Measurements from ENCODE around the gene MBNL2. TPM values are rescaled to one million over a fixed set of nuclear protein-coding genes. Genes with fewer than 3 reads are reported as not detected.

The MBNL2 gene
- polyA plus RNA-seq, 4 donors = 12.1 to 31.2 (median 13.2) TPM

GRCh38 chr13:97321616-97322321, 99.6 kb downstream of the MBNL2 start:
- 84 to 93% (median 92%) methylated on average over 7 of the region's 7 CpGs for WGBS, 3 donors
- Histone ChIP-seq H3K27ac (ENCODE audit: low read depth in 1 of 3, low read length in 2 of 3) (no peak overlapping the region), H3K4me3 (ENCODE audit: low read depth in 1 of 3, low read length in 3 of 3) (no peak overlapping the region), H3K27me3 (ENCODE audit: control insufficient read depth in 3 of 3, insufficient read depth in 3 of 3, low read length in 3 of 3) (no peaks in the 10 kb centered on the region), H3K9me3 (ENCODE audit: control insufficient read depth in 2 of 2, insufficient read depth in 1 of 2, low read depth in 1 of 2, low read length in 1 of 2) (no peaks in the 10 kb centered on the region), H3K36me3 (ENCODE audit: control insufficient read depth in 3 of 3, insufficient read depth in 2 of 3, low read depth in 1 of 3, low read length in 3 of 3) (peaks cover 0 to 9% (median 3%) of the 10 kb centered on the region in 3 donors), H3K4me1 (ENCODE audit: control insufficient read depth in 3 of 3, insufficient read depth in 2 of 3, low read depth in 1 of 3, low read length in 2 of 3) (peaks cover 2 to 5% (median 4%) of the 10 kb centered on the region in 3 donors)
- DNase-seq (no peak), FAIRE-seq (no peak)

- H3K4me3 ChIP-seq (ENCODE audit: low read depth in 1 of 3, low read length in 3 of 3) = no peak overlapping the region
- no peaks in the 10 kb centered on the region for H3K9me3 ChIP-seq (ENCODE audit: control insufficient read depth in 2 of 2, insufficient read depth in 1 of 2, low read depth in 1 of 2, low read length in 1 of 2)
- no peak for DNase-seq
- H3K27me3 ChIP-seq (ENCODE audit: control insufficient read depth in 3 of 3, insufficient read depth in 3 of 3, low read length in 3 of 3) = no peaks in the 10 kb centered on the region
- no peak for FAIRE-seq
- H3K4me1 ChIP-seq (ENCODE audit: control insufficient read depth in 3 of 3, insufficient read depth in 2 of 3, low read depth in 1 of 3, low read length in 2 of 3) = peaks cover 2 to 5% (median 4%) of the 10 kb centered on the region in 3 donors
- WGBS, 3 donors = 89 to 95% (median 91%) methylated on average over 3 of the region's 3 CpGs
- H3K27ac ChIP-seq (ENCODE audit: low read depth in 1 of 3, low read length in 2 of 3) = no peak overlapping the region
- H3K36me3 ChIP-seq (ENCODE audit: control insufficient read depth in 3 of 3, insufficient read depth in 2 of 3, low read depth in 1 of 3, low read length in 3 of 3) = peaks cover 0 to 5% (median 0%) of the 10 kb centered on the region in 3 donors
Observed at GRCh38 chr13:97322740-97323342, 100.7 kb downstream of the MBNL2 start.

- no peak overlapping the region for H3K27ac ChIP-seq (ENCODE audit: low read depth in 1 of 3, low read length in 2 of 3)
- no peaks in the 10 kb centered on the region for H3K9me3 ChIP-seq (ENCODE audit: control insufficient read depth in 2 of 2, insufficient read depth in 1 of 2, low read depth in 1 of 2, low read length in 1 of 2)
- peaks cover 0 to 2% (median 2%) of the 10 kb centered on the region in 3 donors for H3K4me1 ChIP-seq (ENCODE audit: control insufficient read depth in 3 of 3, insufficient read depth in 2 of 3, low read depth in 1 of 3, low read length in 2 of 3)
- DNase-seq (no peak), FAIRE-seq (no peak)
- H3K27me3 ChIP-seq (ENCODE audit: control insufficient read depth in 3 of 3, insufficient read depth in 3 of 3, low read length in 3 of 3) = no peaks in the 10 kb centered on the region
- no peak overlapping the region for H3K4me3 ChIP-seq (ENCODE audit: low read depth in 1 of 3, low read length in 3 of 3)
- peaks cover 0 to 2% (median 0%) of the 10 kb centered on the region in 3 donors for H3K36me3 ChIP-seq (ENCODE audit: control insufficient read depth in 3 of 3, insufficient read depth in 2 of 3, low read depth in 1 of 3, low read length in 3 of 3)
- WGBS, 3 donors = 92 to 95% (median 92%) methylated on average over 5 of the region's 5 CpGs
Observed at GRCh38 chr13:97324115-97324514, 102.0 kb downstream of the MBNL2 start.

GRCh38 chr13:97325738-97326137, 103.6 kb downstream of the MBNL2 start:
- Histone ChIP-seq H3K4me3 (ENCODE audit: low read depth in 1 of 3, low read length in 3 of 3) (no peak overlapping the region), H3K27me3 (ENCODE audit: control insufficient read depth in 3 of 3, insufficient read depth in 3 of 3, low read length in 3 of 3) (no peaks in the 10 kb centered on the region), H3K9me3 (ENCODE audit: control insufficient read depth in 2 of 2, insufficient read depth in 1 of 2, low read depth in 1 of 2, low read length in 1 of 2) (no peaks in the 10 kb centered on the region), H3K4me1 (ENCODE audit: control insufficient read depth in 3 of 3, insufficient read depth in 2 of 3, low read depth in 1 of 3, low read length in 2 of 3) (no peaks in the 10 kb centered on the region), H3K27ac (ENCODE audit: low read depth in 1 of 3, low read length in 2 of 3) (no peak overlapping the region), H3K36me3 (ENCODE audit: control insufficient read depth in 3 of 3, insufficient read depth in 2 of 3, low read depth in 1 of 3, low read length in 3 of 3) (peaks cover 0 to 3% (median 0%) of the 10 kb centered on the region in 3 donors)
- DNase-seq (no peak), FAIRE-seq (no peak)

DNA sequence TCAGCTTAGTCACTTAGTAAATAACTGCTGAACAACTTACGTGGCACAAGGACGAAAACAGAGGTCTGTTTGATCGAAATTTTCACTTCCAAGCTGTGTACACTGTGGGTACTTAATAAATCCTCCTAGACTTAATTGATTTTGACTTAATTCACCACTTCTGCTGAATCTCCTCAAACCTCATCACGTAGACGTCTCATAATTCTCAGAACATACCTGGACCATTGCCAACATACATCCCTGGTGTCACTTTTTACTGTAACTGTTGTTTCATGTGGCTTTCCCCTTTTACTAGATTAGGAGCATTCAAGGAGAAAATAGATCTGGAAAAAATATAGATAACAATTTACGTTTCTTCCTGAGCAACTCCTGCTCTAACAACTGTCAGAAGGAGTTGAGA, 105.0 kb downstream of the MBNL2 start:
- DNase-seq (no peak), FAIRE-seq (no peak)
- Histone ChIP-seq H3K9me3 (ENCODE audit: control insufficient read depth in 2 of 2, insufficient read depth in 1 of 2, low read depth in 1 of 2, low read length in 1 of 2) (no peaks in the 10 kb centered on the region), H3K4me3 (ENCODE audit: low read depth in 1 of 3, low read length in 3 of 3) (no peak overlapping the region), H3K36me3 (ENCODE audit: control insufficient read depth in 3 of 3, insufficient read depth in 2 of 3, low read depth in 1 of 3, low read length in 3 of 3) (peaks cover 0 to 3% (median 0%) of the 10 kb centered on the region in 3 donors), H3K27ac (ENCODE audit: low read depth in 1 of 3, low read length in 2 of 3) (no peak overlapping the region), H3K4me1 (ENCODE audit: control insufficient read depth in 3 of 3, insufficient read depth in 2 of 3, low read depth in 1 of 3, low read length in 2 of 3) (no peaks in the 10 kb centered on the region), H3K27me3 (ENCODE audit: control insufficient read depth in 3 of 3, insufficient read depth in 3 of 3, low read length in 3 of 3) (no peaks in the 10 kb centered on the region)
- WGBS, 3 donors = 83 to 86% (median 85%) methylated on average over 6 of the region's 6 CpGs

GRCh38 chr13:97327506-97328221, 105.5 kb downstream of the MBNL2 start:
- Histone ChIP-seq H3K4me3 (ENCODE audit: low read depth in 1 of 3, low read length in 3 of 3) (no peak overlapping the region), H3K9me3 (ENCODE audit: control insufficient read depth in 2 of 2, insufficient read depth in 1 of 2, low read depth in 1 of 2, low read length in 1 of 2) (no peaks in the 10 kb centered on the region), H3K27ac (ENCODE audit: low read depth in 1 of 3, low read length in 2 of 3) (no peak overlapping the region), H3K36me3 (ENCODE audit: control insufficient read depth in 3 of 3, insufficient read depth in 2 of 3, low read depth in 1 of 3, low read length in 3 of 3) (peaks cover 0 to 3% (median 0%) of the 10 kb centered on the region in 3 donors), H3K4me1 (ENCODE audit: control insufficient read depth in 3 of 3, insufficient read depth in 2 of 3, low read depth in 1 of 3, low read length in 2 of 3) (no peaks in the 10 kb centered on the region), H3K27me3 (ENCODE audit: control insufficient read depth in 3 of 3, insufficient read depth in 3 of 3, low read length in 3 of 3) (no peaks in the 10 kb centered on the region)
- 79 to 92% (median 80%) methylated on average over 4 of the region's 4 CpGs for WGBS, 3 donors
- DNase-seq (no peak), FAIRE-seq (no peak)

GRCh38 chr13:97328222-97328790, 106.2 kb downstream of the MBNL2 start:
- no peak for FAIRE-seq
- peaks cover 0 to 3% (median 0%) of the 10 kb centered on the region in 3 donors for H3K36me3 ChIP-seq (ENCODE audit: control insufficient read depth in 3 of 3, insufficient read depth in 2 of 3, low read depth in 1 of 3, low read length in 3 of 3)

GRCh38 chr13:97329331-97329730, 107.2 kb downstream of the MBNL2 start:
- Histone ChIP-seq H3K9me3 (ENCODE audit: control insufficient read depth in 2 of 2, insufficient read depth in 1 of 2, low read depth in 1 of 2, low read length in 1 of 2) (no peaks in the 10 kb centered on the region), H3K4me3 (ENCODE audit: low read depth in 1 of 3, low read length in 3 of 3) (no peak overlapping the region), H3K4me1 (ENCODE audit: control insufficient read depth in 3 of 3, insufficient read depth in 2 of 3, low read depth in 1 of 3, low read length in 2 of 3) (no peaks in the 10 kb centered on the region), H3K36me3 (ENCODE audit: control insufficient read depth in 3 of 3, insufficient read depth in 2 of 3, low read depth in 1 of 3, low read length in 3 of 3) (peaks cover 0 to 3% (median 0%) of the 10 kb centered on the region in 3 donors), H3K27me3 (ENCODE audit: control insufficient read depth in 3 of 3, insufficient read depth in 3 of 3, low read length in 3 of 3) (no peaks in the 10 kb centered on the region), H3K27ac (ENCODE audit: low read depth in 1 of 3, low read length in 2 of 3) (no peak overlapping the region)
- FAIRE-seq (no peak), DNase-seq (no peak)
- WGBS, 3 donors = 58 to 81% (median 77%) methylated on average over 4 of the region's 4 CpGs

More at GRCh38 chr13:97328222-97328790, 106.2 kb downstream of the MBNL2 start:
- Histone ChIP-seq H3K27ac (ENCODE audit: low read depth in 1 of 3, low read length in 2 of 3) (no peak overlapping the region), H3K27me3 (ENCODE audit: control insufficient read depth in 3 of 3, insufficient read depth in 3 of 3, low read length in 3 of 3) (no peaks in the 10 kb centered on the region), H3K4me3 (ENCODE audit: low read depth in 1 of 3, low read length in 3 of 3) (no peak overlapping the region), H3K9me3 (ENCODE audit: control insufficient read depth in 2 of 2, insufficient read depth in 1 of 2, low read depth in 1 of 2, low read length in 1 of 2) (no peaks in the 10 kb centered on the region), H3K4me1 (ENCODE audit: control insufficient read depth in 3 of 3, insufficient read depth in 2 of 3, low read depth in 1 of 3, low read length in 2 of 3) (no peaks in the 10 kb centered on the region)
- DNase-seq = no peak
- 73 to 92% (median 87%) methylated on average over 12 of the region's 12 CpGs for WGBS, 3 donors
